Stimulated activated CD4-positive, alpha-beta T cell treated with anti-CD3 and anti-CD28 coated beads, Interleukin-15, amount 100 ng/mL, for 1 hour (primary cell): ENCODE results near the gene KRTAP19-4.
"Not testable (repeated sequence)": the region's sequence is repeated elsewhere in the genome, so short reads cannot be mapped to it uniquely, and the experiment has no call there.

Source experiments
- DNase-seq, 2 donors: peaks; one replicate each; pipeline ENCODE4 v3.0.0-alpha.2; 2020; ENCODE audit warnings: low read depth in 1 of 2, low spot score in 1 of 2

The KRTAP19-4 gene, protein sequence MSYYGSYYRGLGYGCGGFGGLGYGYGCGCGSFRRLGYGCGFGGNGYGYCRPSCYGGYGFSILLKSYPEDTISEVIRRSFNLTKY

DNA sequence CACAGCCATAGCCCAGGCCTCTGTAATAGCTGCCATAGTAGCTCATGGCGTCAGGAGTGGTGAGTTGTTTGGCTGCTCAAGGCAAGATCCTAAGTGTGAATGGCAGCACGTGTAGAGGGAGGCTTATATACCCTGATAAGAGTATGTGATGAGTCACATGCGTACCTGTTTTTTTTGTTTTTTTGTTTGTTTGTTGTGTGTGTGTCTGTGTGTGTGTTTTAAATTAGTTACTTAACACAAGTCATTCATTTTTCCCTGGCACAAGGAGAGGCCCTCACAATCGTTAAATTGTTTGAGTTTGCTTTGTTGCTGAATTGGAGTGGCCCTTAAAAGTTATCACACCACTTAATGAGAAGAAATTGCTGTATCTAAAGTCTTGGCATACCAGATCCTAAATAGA is at the start of gene KRTAP19-4:
Gene KRTAP19-4 (minus strand): TSS at position 101 of the 400 bp plus-strand sequence. CDS start 55 bp downstream, at position 46.
- no peak for DNase-seq

DNA sequence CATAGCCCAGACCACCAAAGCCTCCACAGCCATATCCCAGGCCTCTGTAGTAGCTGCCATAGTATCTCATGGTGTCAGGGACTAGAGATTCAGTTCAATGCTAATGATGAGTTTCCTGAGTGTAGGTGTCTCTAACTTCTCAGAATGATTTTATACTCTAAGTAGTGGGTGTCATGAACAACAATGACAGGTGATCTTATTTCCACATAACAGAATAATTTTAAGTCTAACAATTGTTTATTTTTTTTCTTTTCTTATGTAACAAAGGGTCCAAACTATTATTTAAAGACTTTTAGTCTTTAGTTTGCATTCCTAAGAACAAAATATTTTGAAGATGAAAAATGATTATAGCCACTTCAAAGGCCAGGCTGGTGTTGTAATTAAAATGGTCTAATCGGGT is 44.8 kb upstream of the KRTAP19-4 start, which contains the start of gene KRTAP19-6:
Gene KRTAP19-6 (minus strand): TSS at position 101 of the 400 bp plus-strand sequence. CDS start 31 bp downstream, at position 70.
- DNase-seq = no peak

DNA sequence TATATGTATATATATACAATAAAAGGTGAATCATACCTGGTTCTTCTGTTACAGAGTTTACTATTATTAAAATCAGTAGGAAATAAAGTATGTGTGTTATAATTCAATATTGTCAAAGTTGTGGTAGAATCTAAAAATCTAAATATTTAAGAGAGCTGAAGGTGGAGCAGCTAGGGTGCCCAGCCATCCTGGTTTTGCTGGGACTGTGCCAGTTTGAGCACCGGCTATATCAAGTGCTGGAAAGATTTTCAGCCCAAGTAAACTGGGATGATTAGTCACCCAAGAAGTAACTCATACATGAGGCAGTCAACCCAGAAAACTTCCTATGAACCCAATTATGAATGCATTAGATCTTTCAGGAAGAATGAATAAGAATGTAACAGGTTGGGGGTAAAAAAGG is 21.9 kb upstream of the KRTAP19-4 start:
- DNase-seq = no peak

DNA sequence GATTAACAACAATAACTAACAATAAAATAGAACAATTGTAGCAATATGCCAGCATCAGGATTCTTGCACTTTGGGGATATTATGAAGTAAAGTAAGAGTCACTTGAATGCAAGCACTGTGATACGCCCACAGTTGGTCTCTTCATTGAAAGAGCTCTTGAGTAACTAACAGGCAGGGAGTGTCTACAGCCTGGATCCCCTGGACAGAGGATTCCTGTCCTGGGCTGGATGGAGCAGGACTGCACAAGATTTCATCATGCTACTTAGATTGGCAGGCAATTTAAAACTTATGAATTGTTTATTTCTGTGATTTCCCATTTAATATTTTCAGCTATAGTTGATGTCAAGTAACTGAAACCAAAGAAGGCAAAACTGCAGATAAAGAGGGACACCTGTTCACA is 18.7 kb upstream of the KRTAP19-4 start:
- DNase-seq = no peak

DNA sequence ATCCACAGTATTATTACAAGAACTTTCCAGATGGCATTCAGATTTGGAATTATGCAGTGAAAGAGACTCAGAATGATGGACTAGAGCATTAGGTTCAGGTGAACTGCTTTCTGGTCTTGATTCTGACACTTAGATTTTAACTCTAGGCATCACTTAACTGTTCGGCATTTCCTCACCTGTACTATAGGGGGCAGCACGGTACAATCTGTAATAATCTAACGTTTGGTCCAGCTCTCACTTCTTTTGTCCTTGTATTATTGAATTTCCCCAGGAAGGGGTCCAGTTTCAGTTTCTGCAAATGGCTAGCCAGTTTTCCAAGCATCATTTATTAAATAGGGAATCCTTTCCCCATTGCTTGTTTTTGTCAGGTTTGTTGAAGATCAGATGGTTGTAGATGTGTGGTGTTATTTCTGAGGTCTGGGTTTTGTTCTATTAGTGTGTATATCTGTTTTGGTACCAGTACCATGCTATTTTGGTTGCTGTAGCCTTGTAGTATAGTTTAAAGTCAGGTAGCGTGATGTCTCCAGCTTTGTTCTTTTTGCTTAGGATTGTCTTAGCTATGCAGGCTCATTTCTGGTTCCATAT is 8.7 kb upstream of the KRTAP19-4 start:
- not testable (repeated sequence) for DNase-seq

DNA sequence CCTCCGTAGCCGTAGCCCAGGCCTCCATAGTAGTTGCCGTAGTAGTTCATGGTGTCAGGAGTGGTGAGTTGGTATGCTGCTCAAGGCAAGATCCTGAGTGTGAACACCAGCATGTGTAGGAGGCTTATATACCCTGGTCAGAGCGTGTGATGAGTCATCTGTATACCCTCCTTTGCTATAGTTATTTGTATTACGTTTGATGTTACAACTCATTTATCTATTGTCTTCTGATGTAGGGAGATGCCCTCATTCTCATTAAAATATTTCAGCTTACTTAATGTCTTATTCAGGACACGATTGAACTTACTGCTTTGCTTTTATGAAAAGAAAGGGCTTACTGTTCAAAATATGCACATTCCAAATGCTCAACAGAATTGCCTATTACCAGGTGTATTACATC is 5.1 kb upstream of the KRTAP19-4 start, which contains the start of gene KRTAP19-5:
Gene KRTAP19-5 (minus strand): TSS at position 101 of the 400 bp plus-strand sequence. CDS start 51 bp downstream, at position 50.
- DNase-seq = no peak

DNA sequence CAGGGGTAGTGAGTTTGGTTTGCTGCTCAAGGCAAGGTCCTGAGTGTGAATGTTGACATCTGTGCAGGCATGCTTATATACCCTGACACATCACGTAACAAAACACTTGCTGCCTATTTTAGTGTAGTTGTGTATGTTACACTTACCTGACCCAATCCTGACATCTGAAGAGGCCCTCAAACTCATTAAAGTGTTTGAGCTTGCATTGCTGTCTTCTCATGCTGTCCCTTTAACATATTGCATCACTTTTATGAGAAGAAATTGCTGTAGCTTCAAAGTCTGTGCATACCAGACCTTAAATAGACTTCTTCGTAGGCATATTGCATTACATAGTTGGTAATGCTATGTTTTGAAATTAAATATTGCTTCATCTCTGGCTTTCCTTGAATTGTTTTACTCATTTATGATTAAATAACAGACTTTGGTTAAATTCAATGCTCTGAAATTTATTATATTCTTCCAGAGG is 5.0 kb downstream of the KRTAP19-4 start, which contains the start of gene KRTAP19-3:
Gene KRTAP19-3 (minus strand): TSS at position 51 of the 466 bp plus-strand sequence. CDS start 56 bp downstream, outside the sequence.
- no peak for DNase-seq

DNA sequence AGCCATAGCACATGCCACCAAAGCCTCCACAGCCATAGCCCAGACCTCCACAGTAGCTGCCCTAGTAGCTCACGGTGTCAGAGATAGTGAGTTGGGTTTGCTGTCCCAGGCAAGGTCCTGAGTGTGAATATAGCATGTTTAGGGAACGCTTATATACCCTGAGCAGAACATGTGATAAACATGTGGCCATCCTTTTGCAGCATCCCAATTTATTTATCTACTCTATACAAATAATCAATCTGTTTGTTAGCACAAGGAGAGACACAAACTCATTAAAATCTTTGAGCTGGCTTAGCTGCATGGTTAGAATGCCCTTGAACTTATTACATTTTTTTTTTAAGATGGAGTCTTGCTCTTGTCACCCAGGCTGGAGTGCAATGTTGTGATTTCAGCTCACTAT is 9.6 kb downstream of the KRTAP19-4 start, which contains the start of gene KRTAP19-2:
Gene KRTAP19-2 (minus strand): TSS at position 101 of the 400 bp plus-strand sequence. CDS start 88 bp downstream, at position 13.
- no peak for DNase-seq

DNA sequence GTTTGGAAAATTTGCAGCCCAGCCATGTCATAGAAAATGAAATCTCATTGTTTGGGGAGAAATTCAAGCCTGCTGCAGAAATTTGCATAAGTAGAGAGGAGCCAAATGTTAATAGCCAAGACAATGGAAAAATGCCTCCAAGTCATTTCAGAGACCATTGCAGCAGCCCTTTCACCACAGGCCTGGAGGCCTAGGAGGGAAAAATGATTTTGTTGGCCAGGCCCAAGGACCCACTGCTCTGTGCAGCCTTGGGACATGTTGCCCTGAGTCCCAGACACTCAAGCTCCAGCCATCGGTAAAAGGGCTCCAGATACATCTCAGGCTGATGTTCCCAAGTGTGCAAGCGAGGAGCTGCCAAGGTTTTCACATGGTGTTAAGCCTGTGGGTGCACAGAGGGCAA is 10.8 kb downstream of the KRTAP19-4 start:
- no peak for DNase-seq

DNA sequence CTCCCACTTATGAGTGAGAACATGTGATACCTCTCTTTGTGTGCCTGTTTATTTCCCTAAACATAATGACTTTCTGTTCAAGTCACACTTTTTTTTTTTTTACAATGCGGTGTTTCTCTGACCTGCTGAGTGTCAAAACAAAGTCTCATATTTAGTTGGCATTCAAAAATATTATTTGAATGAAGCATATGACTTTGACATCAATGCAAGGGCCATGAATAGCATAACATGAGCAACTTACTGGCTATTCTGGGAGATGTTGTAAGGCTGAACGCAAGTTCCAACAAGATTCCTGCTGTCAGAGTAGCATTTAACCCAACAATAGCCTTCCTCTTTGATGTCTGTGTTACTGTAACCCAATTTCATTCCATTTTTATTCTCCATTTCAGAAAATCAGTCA is 14.8 kb downstream of the KRTAP19-4 start:
- DNase-seq = no peak

DNA sequence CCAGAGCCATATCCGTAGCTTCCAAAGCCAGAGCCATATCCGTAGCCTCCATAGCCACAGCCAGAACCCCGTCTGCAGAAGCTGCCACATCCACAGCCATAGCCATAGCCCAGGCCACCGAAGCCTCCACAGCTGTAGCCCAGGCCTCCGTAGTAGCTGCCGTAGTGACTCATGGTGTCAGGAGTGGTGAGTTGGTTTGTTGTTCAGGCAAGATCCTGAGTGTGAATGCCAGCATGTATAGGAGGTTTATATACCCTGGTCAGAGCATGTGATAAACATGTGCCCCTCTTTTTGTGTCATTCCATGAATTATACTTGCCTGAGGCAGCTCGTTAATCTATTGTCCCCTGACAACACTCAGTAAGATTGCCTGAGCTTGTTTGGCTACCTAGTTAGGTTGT is 16.8 kb downstream of the KRTAP19-4 start, which contains the start of gene KRTAP19-1:
Gene KRTAP19-1 (minus strand): TSS at position 223 of the 400 bp plus-strand sequence. CDS start 50 bp downstream, at position 173.
- DNase-seq = no peak

DNA sequence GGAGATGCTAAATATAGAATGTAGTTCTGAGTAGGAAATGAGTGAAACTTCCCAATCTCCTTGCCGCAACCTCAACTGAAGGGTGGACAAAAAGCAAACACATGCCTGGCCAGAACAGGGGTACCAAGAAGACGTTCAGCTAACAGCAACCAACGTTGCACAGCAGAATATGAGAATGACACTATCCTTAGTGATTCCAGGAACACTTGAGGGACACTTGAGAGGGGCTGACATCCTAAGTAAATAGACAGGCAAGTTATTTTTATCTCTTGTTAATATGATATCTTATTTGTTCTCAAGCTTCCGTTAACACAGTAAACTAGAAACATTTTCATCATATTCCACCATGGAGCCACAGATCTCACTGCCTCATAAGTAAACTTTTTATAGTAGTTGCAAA is 17.7 kb downstream of the KRTAP19-4 start:
- DNase-seq = no peak

DNA sequence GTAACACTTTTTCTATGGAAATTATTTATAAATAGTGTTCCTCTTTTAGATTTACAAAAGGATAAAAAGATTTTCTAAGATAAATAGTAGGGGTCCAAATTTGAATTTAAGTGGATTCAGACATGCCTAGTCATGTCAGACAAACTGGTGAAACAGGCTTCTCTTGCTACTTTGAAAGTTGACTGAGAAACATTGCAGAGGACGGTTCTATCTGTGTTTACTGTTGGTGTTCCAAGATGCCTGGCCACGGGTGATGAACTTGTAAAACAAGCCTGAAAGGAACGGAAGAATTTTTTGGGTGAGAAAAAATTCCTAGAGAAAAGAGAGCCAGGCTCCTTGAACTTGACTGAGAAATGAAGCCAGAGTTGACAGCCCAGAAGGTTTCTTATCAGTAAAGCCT is 19.0 kb downstream of the KRTAP19-4 start:
- DNase-seq = no peak

DNA sequence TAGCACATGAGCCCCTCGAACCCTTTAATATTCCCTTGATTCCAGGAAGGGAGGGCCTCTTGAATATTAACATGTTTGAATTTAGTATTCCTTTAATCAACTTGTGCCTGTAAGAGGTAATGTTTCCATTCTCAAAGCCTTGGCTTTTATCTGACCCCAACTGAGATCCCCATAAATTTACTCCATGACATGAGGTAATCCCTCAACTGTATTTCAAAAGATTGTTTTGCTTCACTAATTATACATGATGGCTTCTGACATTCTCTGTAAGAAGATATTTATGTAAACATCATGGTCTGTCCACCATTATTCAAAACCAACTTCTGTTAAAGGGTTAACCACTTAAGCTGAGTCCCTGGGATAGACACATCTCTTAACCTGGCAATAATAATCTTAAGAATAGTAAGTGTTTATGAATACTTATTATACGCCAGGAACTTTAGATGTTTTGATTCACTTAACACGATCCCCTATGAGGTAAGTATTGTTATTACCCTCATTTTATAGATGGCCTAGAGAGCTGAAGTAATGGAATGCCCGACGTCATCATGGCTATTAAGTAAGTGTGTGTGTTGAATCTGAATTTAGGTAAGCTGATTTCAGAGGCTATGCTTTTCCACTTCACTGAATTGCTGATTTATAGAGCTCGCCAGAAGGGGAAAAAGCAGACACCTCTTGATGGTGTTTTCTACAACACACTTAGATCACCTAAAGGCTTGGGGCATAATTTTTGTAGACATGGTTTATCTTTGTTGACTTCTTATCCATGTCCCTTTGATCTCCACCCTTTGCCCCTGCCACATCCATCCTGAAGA is 27.9 kb downstream of the KRTAP19-4 start:
- DNase-seq = no peak

DNA sequence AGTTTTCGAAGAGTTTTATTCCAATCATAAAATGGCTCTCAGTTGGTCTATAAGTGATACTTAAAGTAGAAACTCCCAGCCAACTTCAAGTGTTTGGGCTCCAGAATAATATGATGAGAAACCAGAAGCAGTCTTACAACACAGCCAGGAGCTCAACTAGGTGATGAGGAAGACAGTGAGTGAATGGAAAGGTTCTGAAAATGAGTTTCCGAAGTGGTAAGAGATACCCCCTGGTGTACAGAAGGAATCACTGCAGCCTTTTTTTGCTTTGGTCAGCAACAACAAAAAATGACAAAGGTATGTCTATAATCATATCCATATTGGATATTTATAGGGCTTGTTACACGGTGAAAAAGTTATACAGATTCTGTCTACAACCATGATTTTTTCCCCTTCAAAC is 33.3 kb downstream of the KRTAP19-4 start:
- DNase-seq = no peak

DNA sequence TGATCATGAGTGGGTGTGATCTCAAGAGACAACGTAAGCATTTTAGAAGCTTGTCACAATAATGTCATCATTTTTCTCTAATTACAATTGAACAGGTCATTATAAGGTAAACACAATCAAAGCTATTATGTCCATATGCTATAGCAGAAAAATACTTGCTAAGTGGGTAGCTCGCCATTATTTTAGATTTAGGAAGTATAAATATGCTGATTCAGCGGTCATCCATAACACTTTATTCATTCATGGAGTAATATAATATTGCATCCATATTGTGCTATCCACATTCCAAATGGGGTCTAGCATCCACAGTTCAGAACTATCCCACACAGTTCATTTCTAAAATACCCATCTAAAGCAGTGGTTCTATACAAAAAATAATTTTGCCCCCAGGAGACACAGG is 48.5 kb downstream of the KRTAP19-4 start:
- no peak for DNase-seq

DNA sequence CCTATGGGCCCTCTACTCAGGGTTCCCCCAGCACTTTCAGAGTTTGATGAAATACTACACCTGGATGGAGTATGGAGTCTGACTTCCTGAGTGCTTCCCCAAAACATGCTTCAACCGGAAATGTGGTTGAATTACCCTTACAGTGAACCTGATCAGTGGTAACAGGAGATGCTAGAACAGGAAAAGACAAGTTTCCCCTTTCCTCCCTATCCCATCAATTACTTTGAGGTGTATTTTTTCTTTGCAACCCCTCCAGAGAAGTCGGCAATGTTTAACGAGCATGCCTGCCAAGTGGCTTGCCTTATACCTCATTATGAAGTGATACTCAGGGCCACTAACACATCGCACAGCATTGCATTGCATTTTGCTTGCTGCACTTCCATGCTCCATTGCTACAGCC is 49.9 kb downstream of the KRTAP19-4 start:
- DNase-seq = no peak
